Measurements from ENCODE around the gene NDRG3. TPM values are rescaled to one million over a fixed set of nuclear protein-coding genes. Genes with fewer than 3 reads are reported as not detected.

The NDRG3 gene
- total and polyA plus RNA-seq, 7 donors, result 21.6 to 38.9 (median 28.8) TPM

- H3K27me3 ChIP-seq, result no peaks in the 10 kb centered on the region
- H3K36me3 ChIP-seq, result peaks cover 32 to 59% (median 36%) of the 10 kb centered on the region in 4 donors
Observed at GRCh38 chr20:36791862-36792261, 46.0 kb upstream of the NDRG3 start.

GRCh38 chr20:36786663-36787062 is 40.8 kb upstream of the NDRG3 start:
- peaks cover 0 to 18% (median 10%) of the 10 kb centered on the region in 4 donors for H3K4me1 ChIP-seq
- no peak overlapping the region for H3K4me3 ChIP-seq
- H3K36me3 ChIP-seq, result peaks cover 5 to 55% (median 17%) of the 10 kb centered on the region in 4 donors
- intact Hi-C loops (cut with DNase I), result no loop called here
- WGBS, 2 donors, result 83 to 92% methylated on average over 5 of the region's 5 CpGs
- no peak for DNase-seq
- H3K9me3 ChIP-seq, result no peaks in the 10 kb centered on the region
- H3K27ac ChIP-seq, result no peak overlapping the region
- TF ChIP-seq POLR2AphosphoS5 (IDR thresholded peaks at IDR 0.05), result no peak
- TF ChIP-seq POLR2A (IDR thresholded peaks at IDR 0.05), result no peak
- no peak for TF ChIP-seq EP300 (IDR thresholded peaks at IDR 0.05)
- TF ChIP-seq CTCF (IDR thresholded peaks at IDR 0.05), result no peak
- no peaks in the 10 kb centered on the region for H3K27me3 ChIP-seq

More at GRCh38 chr20:36791862-36792261, 46.0 kb upstream of the NDRG3 start:
- no peak for DNase-seq
- intact Hi-C loops (cut with DNase I), result no loop called here
- Histone ChIP-seq H3K4me3 (no peak overlapping the region), H3K4me1 (peaks cover 0 to 6% (median 2%) of the 10 kb centered on the region in 4 donors), H3K9me3 (no peaks in the 10 kb centered on the region), H3K27ac (no peak overlapping the region)
- TF ChIP-seq EP300 (IDR thresholded peaks at IDR 0.05) (no peak), POLR2A (IDR thresholded peaks at IDR 0.05) (no peak), CTCF (IDR thresholded peaks at IDR 0.05) (no peak), POLR2AphosphoS5 (IDR thresholded peaks at IDR 0.05) (no peak)
- WGBS, 2 donors, result 87 to 92% methylated on average over 5 of the region's 5 CpGs

GRCh38 chr20:36786246-36786645 is 40.4 kb upstream of the NDRG3 start:
- peaks cover under 1 to 50% (median 17%) of the 10 kb centered on the region in 4 donors for H3K36me3 ChIP-seq

GRCh38 chr20:36785308-36785707 is 39.4 kb upstream of the NDRG3 start:
- H3K4me1 ChIP-seq, result peaks cover 0 to 18% (median 10%) of the 10 kb centered on the region in 4 donors
- H3K27ac ChIP-seq, result peak overlapping the region; percentile 15 to 65 (median 40)
- no peaks in the 10 kb centered on the region for H3K9me3 ChIP-seq
- WGBS, 2 donors, result 80 to 86% methylated on average over 2 of the region's 2 CpGs
- H3K36me3 ChIP-seq, result peaks cover 0 to 42% (median 17%) of the 10 kb centered on the region in 4 donors
- intact Hi-C loops (cut with DNase I), result no loop called here
- no peaks in the 10 kb centered on the region for H3K27me3 ChIP-seq
- TF ChIP-seq POLR2A (IDR thresholded peaks at IDR 0.05) (no peak), EP300 (IDR thresholded peaks at IDR 0.05) (no peak), CTCF (IDR thresholded peaks at IDR 0.05) (no peak), POLR2AphosphoS5 (IDR thresholded peaks at IDR 0.05) (no peak)
- H3K4me3 ChIP-seq, result no peak overlapping the region
- no peak for DNase-seq

More at GRCh38 chr20:36786246-36786645, 40.4 kb upstream of the NDRG3 start:
- Histone ChIP-seq H3K9me3 (no peaks in the 10 kb centered on the region), H3K27me3 (no peaks in the 10 kb centered on the region), H3K4me1 (peaks cover 0 to 18% (median 10%) of the 10 kb centered on the region in 4 donors), H3K4me3 (no peak overlapping the region), H3K27ac (no peak overlapping the region)
- no peak for DNase-seq
- intact Hi-C loops (cut with DNase I), result no loop called here
- 91 to 96% methylated on average over 13 of the region's 13 CpGs for WGBS, 2 donors
- TF ChIP-seq EP300 (IDR thresholded peaks at IDR 0.05) (no peak), POLR2A (IDR thresholded peaks at IDR 0.05) (no peak), POLR2AphosphoS5 (IDR thresholded peaks at IDR 0.05) (no peak), CTCF (IDR thresholded peaks at IDR 0.05) (no peak)

- WGBS, 2 donors, result 84 to 89% methylated on average over 9 of the region's 9 CpGs
- no peak overlapping the region for H3K4me3 ChIP-seq
- no peaks in the 10 kb centered on the region for H3K9me3 ChIP-seq
- intact Hi-C loops (cut with DNase I), result no loop called here
- peaks cover 0 to 42% (median 17%) of the 10 kb centered on the region in 4 donors for H3K36me3 ChIP-seq
- DNase-seq, result peak; percentile 76
- no peak for TF ChIP-seq POLR2A (IDR thresholded peaks at IDR 0.05)
- no peak for TF ChIP-seq CTCF (IDR thresholded peaks at IDR 0.05)
- no peak for TF ChIP-seq POLR2AphosphoS5 (IDR thresholded peaks at IDR 0.05)
- TF ChIP-seq EP300 (IDR thresholded peaks at IDR 0.05), result no peak
- H3K27me3 ChIP-seq, result no peaks in the 10 kb centered on the region
- peaks cover 0 to 18% (median 10%) of the 10 kb centered on the region in 4 donors for H3K4me1 ChIP-seq
- H3K27ac ChIP-seq, result peak overlapping the region; percentile 15 to 65 (median 40)
Observed at GRCh38 chr20:36784900-36785299, 39.0 kb upstream of the NDRG3 start.
